NT2/D1 (cell line): ENCODE results near the gene STXBP6.

Experiments used
- YY1 ChIP-seq: IDR thresholded peaks from 2 replicates; pipeline ENCODE4 v1.6.1; 2011; ENCODE audit not compliant: insufficient read length, insufficient read depth
- ZNF274 ChIP-seq: IDR thresholded peaks from 2 replicates; pipeline ENCODE4 v1.6.1; 2011; ENCODE audit warnings: mild to moderate bottlenecking, low read depth, low read length

DNA sequence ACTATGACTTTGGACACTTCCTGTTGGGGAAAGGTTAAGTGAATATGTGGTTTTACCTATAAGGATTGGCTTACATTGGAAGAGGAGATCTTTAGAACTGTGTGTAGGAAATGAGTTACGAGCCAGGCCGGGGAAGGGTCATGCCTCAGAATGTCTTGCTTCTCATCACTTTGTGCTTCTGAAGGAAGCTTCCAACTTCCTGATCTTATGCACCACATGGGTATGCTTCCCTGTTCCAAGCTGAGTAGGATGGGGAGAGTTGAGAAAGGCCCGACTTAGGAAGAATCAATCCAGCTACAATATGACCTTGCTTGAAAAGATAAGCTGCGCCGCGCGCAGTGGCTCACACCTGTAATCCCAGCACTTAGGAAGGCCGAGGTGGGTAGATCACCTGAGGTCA lies 59.9 kb downstream of the STXBP6 start:
- no peak for TF ChIP-seq ZNF274
- TF ChIP-seq YY1 = no peak
